ENCODE results near the gene TLR1. TPM values are rescaled to one million over a fixed set of nuclear protein-coding genes. Genes with fewer than 3 reads are reported as not detected.

TLR1 gene
- total and polyA plus RNA-seq, 2 donors from 2014 or later: 1.8 to 18.0 TPM

GRCh38 chr4:38837849-38838248, 33.3 kb upstream of the TLR1 start:
- H3K36me3 ChIP-seq (ENCODE audit: control insufficient read depth in 2 of 3, insufficient read depth in 3 of 3, low read length in 3 of 3): no peaks in the 10 kb centered on the region
- intact Hi-C loops (cut with DNase I): no loop called here
- TF ChIP-seq CTCF (IDR thresholded peaks at IDR 0.05; ENCODE audit: borderline replicate concordance, extremely low read depth, insufficient read depth): no peak
- no peak overlapping the region for H3K4me3 ChIP-seq (ENCODE audit: low read length in 3 of 3)
- no peaks in the 10 kb centered on the region for H3K9me3 ChIP-seq (ENCODE audit: control insufficient read depth in 2 of 3, insufficient read depth in 1 of 3, low read length in 3 of 3)
- DNase-seq: no peak
- H3K27me3 ChIP-seq (ENCODE audit: control insufficient read depth, insufficient read depth, low read length): no peaks in the 10 kb centered on the region
- no peaks in the 10 kb centered on the region for H3K4me1 ChIP-seq (ENCODE audit: control insufficient read depth in 2 of 3, insufficient read depth in 2 of 3, low read depth in 1 of 3, low read length in 3 of 3)
- H3K27ac ChIP-seq (ENCODE audit: low read depth in 2 of 2, low read length in 2 of 2): no peak overlapping the region
- H3K9ac ChIP-seq (ENCODE audit: low read length in 3 of 3): no peak overlapping the region
- FAIRE-seq: no peak

GRCh38 chr4:38837334-38837733, 32.7 kb upstream of the TLR1 start:
- Histone ChIP-seq H3K4me3 (ENCODE audit: low read length in 3 of 3) (no peak overlapping the region), H3K9ac (ENCODE audit: low read length in 3 of 3) (no peak overlapping the region), H3K27me3 (ENCODE audit: control insufficient read depth, insufficient read depth, low read length) (no peaks in the 10 kb centered on the region), H3K36me3 (ENCODE audit: control insufficient read depth in 2 of 3, insufficient read depth in 3 of 3, low read length in 3 of 3) (no peaks in the 10 kb centered on the region), H3K27ac (ENCODE audit: low read depth in 2 of 2, low read length in 2 of 2) (no peak overlapping the region), H3K4me1 (ENCODE audit: control insufficient read depth in 2 of 3, insufficient read depth in 2 of 3, low read depth in 1 of 3, low read length in 3 of 3) (no peaks in the 10 kb centered on the region), H3K9me3 (ENCODE audit: control insufficient read depth in 2 of 3, insufficient read depth in 1 of 3, low read length in 3 of 3) (no peaks in the 10 kb centered on the region)
- no peak for FAIRE-seq
- no peak for TF ChIP-seq CTCF (IDR thresholded peaks at IDR 0.05; ENCODE audit: borderline replicate concordance, extremely low read depth, insufficient read depth)
- intact Hi-C loops (cut with DNase I): no loop called here
- DNase-seq: no peak

DNA sequence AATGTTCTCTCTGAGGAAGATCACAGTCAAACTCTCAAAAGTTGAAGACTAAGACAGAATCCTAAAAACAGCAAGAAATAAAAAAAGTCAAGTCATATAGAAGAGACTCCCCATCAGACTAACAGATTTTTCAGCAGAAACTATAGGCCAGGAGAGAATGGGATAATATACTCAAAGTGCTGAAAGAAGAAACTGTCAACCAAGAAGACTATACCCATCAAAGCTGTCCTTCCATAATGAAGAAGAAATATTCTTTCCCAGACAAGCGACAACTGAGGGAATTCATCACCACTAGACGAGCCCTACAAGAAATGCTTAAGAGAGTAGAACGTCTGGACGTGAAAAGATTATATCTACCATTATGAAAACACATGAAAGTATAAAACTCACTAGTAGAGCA, 30.0 kb upstream of the TLR1 start:
- Histone ChIP-seq H3K36me3 (ENCODE audit: control insufficient read depth in 2 of 3, insufficient read depth in 3 of 3, low read length in 3 of 3) (no peaks in the 10 kb centered on the region), H3K4me1 (ENCODE audit: control insufficient read depth in 2 of 3, insufficient read depth in 2 of 3, low read depth in 1 of 3, low read length in 3 of 3) (no peaks in the 10 kb centered on the region), H3K4me3 (ENCODE audit: low read length in 3 of 3) (no peak overlapping the region), H3K9me3 (ENCODE audit: control insufficient read depth in 2 of 3, insufficient read depth in 1 of 3, low read length in 3 of 3) (no peaks in the 10 kb centered on the region), H3K27ac (ENCODE audit: low read depth in 2 of 2, low read length in 2 of 2) (no peak overlapping the region), H3K27me3 (ENCODE audit: control insufficient read depth, insufficient read depth, low read length) (no peaks in the 10 kb centered on the region), H3K9ac (ENCODE audit: low read length in 3 of 3) (no peak overlapping the region)
- FAIRE-seq: no peak
- intact Hi-C loops (cut with DNase I): no loop called here
- no peak for TF ChIP-seq CTCF (IDR thresholded peaks at IDR 0.05; ENCODE audit: borderline replicate concordance, extremely low read depth, insufficient read depth)
- DNase-seq: no peak

All from kidney (tissue), 14 donors.